Liver (tissue), 9 donors: ENCODE measurements around the gene PRSS33. TPM values are rescaled to one million over a fixed set of nuclear protein-coding genes. Genes with fewer than 3 reads are reported as not detected.

Experiments
- DNase-seq: peaks from one replicate; pipeline ENCODE4 v3.0.0-alpha.2; 2017; ENCODE audit warnings: low spot score
- H3K27ac ChIP-seq, 2 donors: one replicate each; pipeline ENCODE4 v1.7.0; 2013; ENCODE audit warnings: inconsistent platforms in 2 of 2, low read length in 2 of 2, control low read depth in 1 of 2, low read depth in 1 of 2, mild to moderate bottlenecking in 1 of 2
- H3K27me3 ChIP-seq, 4 donors: one replicate each; pipeline versions ENCODE4 v1.6.1 to v1.7.0; 2013; ENCODE audit warnings: low read length in 3 of 4, inconsistent platforms in 1 of 4, mild to moderate bottlenecking in 1 of 4, moderate library complexity in 1 of 4; ENCODE audit not compliant: control insufficient read depth in 4 of 4, insufficient read depth in 4 of 4
- H3K36me3 ChIP-seq, 4 donors: one replicate each; pipeline versions ENCODE4 v1.6.1 to v1.7.0; 2013; ENCODE audit warnings: low read length in 3 of 4, mild to moderate bottlenecking in 3 of 4, low read depth in 1 of 4, moderate library complexity in 1 of 4; ENCODE audit not compliant: control insufficient read depth in 4 of 4, insufficient read depth in 3 of 4
- H3K4me1 ChIP-seq, 4 donors: one replicate each; pipeline versions ENCODE4 v1.6.1 to v1.7.0; 2013; ENCODE audit warnings: low read length in 3 of 4, mild to moderate bottlenecking in 3 of 4, moderate library complexity in 1 of 4; ENCODE audit not compliant: control insufficient read depth in 4 of 4, insufficient read depth in 4 of 4
- H3K4me3 ChIP-seq, 3 donors: one replicate each; pipeline versions ENCODE4 v1.6.1 to v1.7.0; 2013; ENCODE audit warnings: low read length in 3 of 3, control low read depth in 1 of 3, low read depth in 1 of 3, mild to moderate bottlenecking in 1 of 3
- H3K9ac ChIP-seq, 2 donors: one replicate each; pipeline ENCODE4 v1.7.0; 2013; ENCODE audit warnings: low read length in 2 of 2, mild to moderate bottlenecking in 2 of 2, moderate library complexity in 2 of 2, control low read depth in 1 of 2, low read depth in 1 of 2
- H3K9me3 ChIP-seq, 4 donors: one replicate each; pipeline versions ENCODE4 v1.6.1 to v1.7.0; 2013; ENCODE audit warnings: low read length in 3 of 4; ENCODE audit not compliant: control insufficient read depth in 4 of 4
- ATF3 ChIP-seq: IDR thresholded peaks from 2 replicates; pipeline ENCODE4 v1.6.1; 2016; ENCODE audit warnings: antibody characterized with exemption
- CTCF ChIP-seq: fragments of 150-350 bp; IDR thresholded peaks from 2 replicates; pipeline ENCODE4 v1.5.1; 2017; ENCODE audit warnings: improper control_type of control experiment, low read depth, low read length; ENCODE audit not compliant: missing input control
- EGR1 ChIP-seq, 2 donors: IDR thresholded peaks; 2 replicates each; pipeline ENCODE4 v1.6.1; 2016 to 2018; ENCODE audit warnings: antibody characterized with exemption in 2 of 2, low read depth in 2 of 2
- FOXA1 ChIP-seq: IDR thresholded peaks from 2 replicates; pipeline ENCODE4 v1.6.1; 2016; ENCODE audit warnings: antibody characterized with exemption
- FOXA2 ChIP-seq: IDR thresholded peaks from 2 replicates; pipeline ENCODE4 v1.6.1; 2016; ENCODE audit warnings: antibody characterized with exemption
- HNF4A ChIP-seq, 2 donors: conservative IDR thresholded peaks; 2 replicates each; pipeline ENCODE4 v1.6.1; 2016; ENCODE audit warnings: antibody characterized with exemption in 2 of 2, mild to moderate bottlenecking in 2 of 2
- HNF4G ChIP-seq: IDR thresholded peaks from 2 replicates; pipeline ENCODE4 v1.6.1; 2016; ENCODE audit warnings: antibody characterized with exemption
- JUND ChIP-seq, 2 donors: IDR thresholded peaks; 2 replicates each; pipeline ENCODE4 v1.6.1; 2016; ENCODE audit warnings: antibody characterized with exemption in 2 of 2
- MAX ChIP-seq: IDR thresholded peaks from 2 replicates; pipeline ENCODE4 v1.6.1; 2016; ENCODE audit warnings: antibody characterized with exemption
- NR2F2 ChIP-seq: IDR thresholded peaks from 2 replicates; pipeline ENCODE4 v1.6.1; 2016; ENCODE audit warnings: antibody characterized with exemption
- RAD21 ChIP-seq, 2 donors: IDR thresholded peaks; 2 replicates each; pipeline ENCODE4 v1.6.1; 2016; ENCODE audit warnings: antibody characterized with exemption in 2 of 2, mild to moderate bottlenecking in 2 of 2
- REST ChIP-seq: IDR thresholded peaks from 2 replicates; pipeline ENCODE4 v1.6.1; 2016; ENCODE audit warnings: antibody characterized with exemption, mild to moderate bottlenecking
- RXRA ChIP-seq, 2 donors: IDR thresholded peaks; 2 replicates each; pipeline ENCODE4 v1.6.1; 2017 to 2018; ENCODE audit warnings: antibody characterized with exemption in 2 of 2, mild to moderate bottlenecking in 1 of 2
- SP1 ChIP-seq: IDR thresholded peaks from 2 replicates; pipeline ENCODE4 v1.6.1; 2018; ENCODE audit warnings: antibody characterized with exemption, mild to moderate bottlenecking
- YY1 ChIP-seq: IDR thresholded peaks from 2 replicates; pipeline ENCODE4 v1.6.1; 2016; ENCODE audit warnings: antibody characterized with exemption, mild to moderate bottlenecking
- ZBTB33 ChIP-seq: IDR thresholded peaks from 2 replicates; pipeline ENCODE4 v1.6.1; 2016; ENCODE audit warnings: antibody characterized with exemption
- WGBS: extraction: QIAGEN DNeasy Blood & Tissue Kit; methylation state at CpG from one replicate; pipeline ENCODE4 v1.1.7; 2013; 5-methylcytosine and 5-hydroxymethylcytosine counted together
- polyA plus RNA-seq, 2 donors: library from polyadenylated mRNA; stranded (reverse) in 1 of 2; unstranded in 1 of 2; fragments of 200-250 nt in 1 of 2; fragments of >200 nt in 1 of 2; fragmentation: Nextera tagmentation in 1 of 2; extraction: Ambion mirVana in 1 of 2; gene quantifications; one replicate each; pipeline versions ENCODE4 v1.2.1 to v1.2.3, GENCODE V29; 2013 to 2015
- total RNA-seq, 2 donors: library from RNA; depleted of rRNA; stranded (reverse); fragments of >200 nt; gene quantifications; one replicate each; pipeline ENCODE4 v1.2.3, GENCODE V29; 2014
- donor health status: healthy.
- donor health status: healthy.
- donor health status: healthy.
- donor health status: healthy.
- donor health status: healthy.

Gene PRSS33
- total and polyA plus RNA-seq, 4 donors, result not detected

- no peak for TF ChIP-seq SP1
Observed at GRCh38 chr16:2798723-2799204, 11.4 kb upstream of the PRSS33 start (continued).

- Histone ChIP-seq H3K27ac (no peak overlapping the region), H3K4me1 (no peaks in the 10 kb centered on the region), H3K9me3 (no peaks in the 10 kb centered on the region), H3K9ac (no peak overlapping the region), H3K27me3 (peaks cover 0 to 4% (median 2%) of the 10 kb centered on the region in 4 donors), H3K36me3 (no peaks in the 10 kb centered on the region), H3K4me3 (no peak overlapping the region)
- DNase-seq, result no peak
- 62% methylated on average over 7 of the region's 7 CpGs for WGBS
- no peak for TF ChIP-seq ZBTB33
- no peak for TF ChIP-seq RAD21 (IDR thresholded peaks at IDR 0.05)
- TF ChIP-seq JUND (IDR thresholded peaks at IDR 0.05), result no peak
- TF ChIP-seq CTCF, result no peak
- no peak for TF ChIP-seq RXRA (IDR thresholded peaks at IDR 0.05)
- no peak for TF ChIP-seq MAX
- TF ChIP-seq NR2F2, result no peak
- no peak for TF ChIP-seq YY1
- TF ChIP-seq ATF3, result no peak
- no peak for TF ChIP-seq FOXA2
- TF ChIP-seq FOXA1, result no peak
- TF ChIP-seq EGR1 (IDR thresholded peaks at IDR 0.05; ENCODE audit: low read depth in 2 of 2), result no peak
- TF ChIP-seq HNF4A (conservative IDR thresholded peaks at IDR 0.05), result no peak
Observed at GRCh38 chr16:2795395-2796143, 8.2 kb upstream of the PRSS33 start.

GRCh38 chr16:2792940-2793339 lies 5.6 kb upstream of the PRSS33 start:
- no peak overlapping the region for H3K9ac ChIP-seq
- H3K27ac ChIP-seq, result no peak overlapping the region
- H3K36me3 ChIP-seq, result no peaks in the 10 kb centered on the region
- no peaks in the 10 kb centered on the region for H3K9me3 ChIP-seq
- no peak for DNase-seq
- H3K4me1 ChIP-seq, result no peaks in the 10 kb centered on the region
- H3K27me3 ChIP-seq, result peaks cover 0 to 6% (median 0%) of the 10 kb centered on the region in 4 donors
- H3K4me3 ChIP-seq, result no peak overlapping the region
- 86% methylated on average over 10 of the region's 10 CpGs for WGBS
- no peak for TF ChIP-seq REST
- no peak for TF ChIP-seq RXRA (IDR thresholded peaks at IDR 0.05)
- no peak for TF ChIP-seq FOXA2
- TF ChIP-seq HNF4G, result no peak
- no peak for TF ChIP-seq HNF4A (conservative IDR thresholded peaks at IDR 0.05)
